K562 (cell line): ENCODE measurements around the gene MYOG. TPM values are rescaled to one million over a fixed set of nuclear protein-coding genes. Genes with fewer than 3 reads are reported as not detected.

ENCODE experiments used
- ZNF165 ChIP-seq: fragments of 250-450 bp; sonication (Bioruptor Pico); IDR thresholded peaks from 2 replicates; pipeline ENCODE4 v1.4.0; 2020; ENCODE audit warnings: borderline replicate concordance
- polyA plus RNA-seq, 8 experiments: library from polyadenylated mRNA; depleted of rRNA in 4 of 8; stranded (reverse) in 5 of 8; unstranded in 3 of 8; fragments of >200 nt; fragmentation: Nextera tagmentation in 2 of 8; fragmentation: Illumina TruSeq in 1 of 8; extraction: Ambion mirVana in 2 of 8; extraction: Trizol in 1 of 8; gene quantifications; 2 replicates each; pipeline versions ENCODE4 v1.2.1 to v1.2.3, GENCODE V29; 2011 to 2014; ENCODE audit warnings: inconsistent platforms in 1 of 8, missing spikeins in 1 of 8
- total RNA-seq, 7 experiments: library from RNA; depleted of rRNA in 6 of 7; stranded (reverse); fragments of >200 nt in 6 of 7; fragmentation: Illumina TruSeq in 2 of 7; extraction: Trizol in 2 of 7; gene quantifications; 2 replicates each; pipeline versions ENCODE4 v1.2.1 to v1.2.3, GENCODE V29; 2011 to 2021; ENCODE audit warnings: low replicate concordance in 1 of 7
- TF ChIP-seq, protein P1 (sequence below), 2 experiments: fragments of 450-650 bp in 1 of 2; sonication (generic) in 1 of 2; formaldehyde crosslinking in 1 of 2; IDR thresholded peaks; 2 replicates each; pipeline versions ENCODE4 v1.7.1 to v1.9.0; 2016 to 2022; ENCODE audit warnings: inconsistent platforms in 1 of 2, mild to moderate bottlenecking in 1 of 2, missing genetic modification reagents in 1 of 2

Gene MYOG
- total and polyA plus RNA-seq, 9 of the 15 experiments (the other 6 are each of a cell fraction or from before 2014, with no cell fraction given): not detected

DNA sequence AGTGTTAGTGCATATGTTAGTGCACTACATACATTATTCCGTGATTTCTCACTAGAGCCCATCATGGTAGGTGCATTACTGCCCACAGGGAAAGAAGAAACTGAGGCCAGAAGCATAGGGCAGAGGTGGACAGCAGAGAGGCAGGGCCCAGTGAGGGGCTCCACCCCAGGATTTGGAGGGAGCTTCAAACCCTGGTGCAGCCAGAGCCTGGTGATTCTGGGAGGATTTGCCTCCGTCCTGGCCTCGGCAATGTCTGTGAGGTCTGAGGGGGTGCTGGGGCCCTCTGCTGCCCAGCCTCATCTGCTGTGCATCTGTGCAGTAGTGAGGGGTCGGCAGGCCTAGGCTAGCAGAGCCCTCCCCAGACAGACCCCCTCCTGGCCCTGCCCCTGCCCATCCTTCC, 36.7 kb downstream of the MYOG start (continued):
- TF ChIP-seq, protein P1, sequence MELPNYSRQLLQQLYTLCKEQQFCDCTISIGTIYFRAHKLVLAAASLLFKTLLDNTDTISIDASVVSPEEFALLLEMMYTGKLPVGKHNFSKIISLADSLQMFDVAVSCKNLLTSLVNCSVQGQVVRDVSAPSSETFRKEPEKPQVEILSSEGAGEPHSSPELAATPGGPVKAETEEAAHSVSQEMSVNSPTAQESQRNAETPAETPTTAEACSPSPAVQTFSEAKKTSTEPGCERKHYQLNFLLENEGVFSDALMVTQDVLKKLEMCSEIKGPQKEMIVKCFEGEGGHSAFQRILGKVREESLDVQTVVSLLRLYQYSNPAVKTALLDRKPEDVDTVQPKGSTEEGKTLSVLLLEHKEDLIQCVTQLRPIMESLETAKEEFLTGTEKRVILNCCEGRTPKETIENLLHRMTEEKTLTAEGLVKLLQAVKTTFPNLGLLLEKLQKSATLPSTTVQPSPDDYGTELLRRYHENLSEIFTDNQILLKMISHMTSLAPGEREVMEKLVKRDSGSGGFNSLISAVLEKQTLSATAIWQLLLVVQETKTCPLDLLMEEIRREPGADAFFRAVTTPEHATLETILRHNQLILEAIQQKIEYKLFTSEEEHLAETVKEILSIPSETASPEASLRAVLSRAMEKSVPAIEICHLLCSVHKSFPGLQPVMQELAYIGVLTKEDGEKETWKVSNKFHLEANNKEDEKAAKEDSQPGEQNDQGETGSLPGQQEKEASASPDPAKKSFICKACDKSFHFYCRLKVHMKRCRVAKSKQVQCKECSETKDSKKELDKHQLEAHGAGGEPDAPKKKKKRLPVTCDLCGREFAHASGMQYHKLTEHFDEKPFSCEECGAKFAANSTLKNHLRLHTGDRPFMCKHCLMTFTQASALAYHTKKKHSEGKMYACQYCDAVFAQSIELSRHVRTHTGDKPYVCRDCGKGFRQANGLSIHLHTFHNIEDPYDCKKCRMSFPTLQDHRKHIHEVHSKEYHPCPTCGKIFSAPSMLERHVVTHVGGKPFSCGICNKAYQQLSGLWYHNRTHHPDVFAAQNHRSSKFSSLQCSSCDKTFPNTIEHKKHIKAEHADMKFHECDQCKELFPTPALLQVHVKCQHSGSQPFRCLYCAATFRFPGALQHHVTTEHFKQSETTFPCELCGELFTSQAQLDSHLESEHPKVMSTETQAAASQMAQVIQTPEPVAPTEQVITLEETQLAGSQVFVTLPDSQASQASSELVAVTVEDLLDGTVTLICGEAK (IDR thresholded peaks at IDR 0.05): no peak
- TF ChIP-seq, protein P1 (CRISPR knock-in tag; IDR thresholded peaks at IDR 0.05): no peak
- TF ChIP-seq ZNF165 (CRISPR knock-in tag): no peak
